Ascending aorta (tissue), 2 donors: ENCODE measurements around the gene RBM22. TPM values are rescaled to one million over a fixed set of nuclear protein-coding genes. Genes with fewer than 3 reads are reported as not detected.

Experiments
- DNase-seq, 2 donors: peaks; one replicate each; pipeline ENCODE4 v3.0.0-alpha.2; 2019; ENCODE audit warnings: low spot score in 2 of 2
- H3K27ac ChIP-seq, 2 donors: fragments of 200-600 bp; sonication (generic); one replicate each; pipeline ENCODE4 v1.5.1; 2016 to 2017; ENCODE audit warnings: mild to moderate bottlenecking in 1 of 2
- H3K27me3 ChIP-seq: fragments of 200-600 bp; sonication (generic); one replicate; pipeline ENCODE4 v1.5.1; 2017
- H3K36me3 ChIP-seq, 2 donors: fragments of 200-600 bp; sonication (generic); one replicate each; pipeline ENCODE4 v1.5.1; 2016
- H3K4me1 ChIP-seq, 2 donors: fragments of 200-600 bp; sonication (generic); one replicate each; pipeline ENCODE4 v1.5.1; 2016 to 2017; ENCODE audit warnings: mild to moderate bottlenecking in 1 of 2
- H3K4me3 ChIP-seq, 2 donors: fragments of 200-600 bp; sonication (generic); one replicate each; pipeline ENCODE4 v1.5.1; 2016 to 2017; ENCODE audit warnings: mild to moderate bottlenecking in 1 of 2
- H3K9me3 ChIP-seq, 2 donors: fragments of 200-600 bp; sonication (generic); one replicate each; pipeline ENCODE4 v1.5.1; 2016
- CTCF ChIP-seq, 3 experiments: fragments of 200-600 bp in 2 of 3; fragments of 450-650 bp in 1 of 3; sonication (generic) in 2 of 3; IDR thresholded peaks; one replicate each; pipeline ENCODE4 v1.5.1; 2016 to 2019; ENCODE audit warnings: antibody characterized with exemption in 3 of 3, mild to moderate bottlenecking in 1 of 3, moderate library complexity in 1 of 3
- intact Hi-C: fragments of 100-400 bp; cut with DNase I; formaldehyde crosslinking; loops from one replicate; pipeline ENCODE4 v1.15.1; 2023
- total RNA-seq: library from RNA; depleted of rRNA; stranded (reverse); fragments of >200 nt; gene quantifications from one replicate; pipeline ENCODE4 v1.1.0, GENCODE V29; 2016

RBM22 gene
- total RNA-seq, 1 donor from 2014 or later, result 45.3 TPM

- Histone ChIP-seq H3K4me3 (no peak overlapping the region), H3K27me3 (no peaks in the 10 kb centered on the region), H3K9me3 (no peaks in the 10 kb centered on the region), H3K36me3 (peaks cover 34 to 57% of the 10 kb centered on the region in 2 donors), H3K27ac (peak overlapping the region; percentile 86), H3K4me1 (peaks cover 41 to 73% of the 10 kb centered on the region in 2 donors)
- intact Hi-C loops, result no loop called here
- no peak for DNase-seq
- no peak for TF ChIP-seq CTCF (IDR thresholded peaks at IDR 0.05)
Measured at GRCh38 chr5:150650021-150651006, 50.5 kb downstream of the RBM22 start.

GRCh38 chr5:150649108-150650020 is 51.5 kb downstream of the RBM22 start:
- peaks cover 45 to 82% of the 10 kb centered on the region in 2 donors for H3K4me1 ChIP-seq
- H3K9me3 ChIP-seq, result no peaks in the 10 kb centered on the region
- H3K36me3 ChIP-seq, result peaks cover 34 to 54% of the 10 kb centered on the region in 2 donors
- H3K27ac ChIP-seq, result peak overlapping the region; percentile 86
- TF ChIP-seq CTCF (IDR thresholded peaks at IDR 0.05), result no peak
- no peak overlapping the region for H3K4me3 ChIP-seq
- H3K27me3 ChIP-seq, result no peaks in the 10 kb centered on the region
- intact Hi-C loops, result no loop called here
- no peak for DNase-seq

- H3K4me1 ChIP-seq, result peaks cover 47 to 90% of the 10 kb centered on the region in 2 donors
Measured at GRCh38 chr5:150648294-150649107, 52.4 kb downstream of the RBM22 start.

GRCh38 chr5:150647275-150648251 is 53.3 kb downstream of the RBM22 start:
- Histone ChIP-seq H3K27ac (peak overlapping the region; percentile 86), H3K4me1 (peaks cover 52 to 89% of the 10 kb centered on the region in 2 donors), H3K36me3 (peaks cover 34 to 39% of the 10 kb centered on the region in 2 donors), H3K27me3 (no peaks in the 10 kb centered on the region), H3K4me3 (peak overlapping the region in 1 of 2 donors; percentile 35), H3K9me3 (no peaks in the 10 kb centered on the region)
- intact Hi-C loops, result no loop called here
- no peak for TF ChIP-seq CTCF (IDR thresholded peaks at IDR 0.05)
- peak in 1 of 2 donors; percentile 89 for DNase-seq

More at GRCh38 chr5:150648294-150649107, 52.4 kb downstream of the RBM22 start:
- no peaks in the 10 kb centered on the region for H3K27me3 ChIP-seq
- peak overlapping the region; percentile 86 for H3K27ac ChIP-seq
- intact Hi-C loops, result no loop called here
- H3K36me3 ChIP-seq, result peaks cover 34 to 46% of the 10 kb centered on the region in 2 donors
- no peak for TF ChIP-seq CTCF (IDR thresholded peaks at IDR 0.05)
- no peaks in the 10 kb centered on the region for H3K9me3 ChIP-seq
- peak overlapping the region in 1 of 2 donors; percentile 35 for H3K4me3 ChIP-seq
- no peak for DNase-seq
